Dermis blood vessel endothelial cell (primary cell): Measurements from ENCODE around the gene CD300E. TPM values are rescaled to one million over a fixed set of nuclear protein-coding genes. Genes with fewer than 3 reads are reported as not detected.
A peak's percentile ranks its signal among the peaks of the same experiment; 100 is the strongest.
"Not testable (repeated sequence)": the region's sequence is repeated elsewhere in the genome, so short reads cannot be mapped to it uniquely, and the experiment has no call there.

Experiments used
- DNase-seq: peaks from one replicate; pipeline ENCODE4 v3.0.0; 2010
- total RNA-seq: library from RNA; depleted of rRNA; stranded (reverse); fragments of >200 nt; gene quantifications from 2 replicates; pipeline ENCODE4 v1.2.3, GENCODE V29; 2014

The CD300E gene, protein sequence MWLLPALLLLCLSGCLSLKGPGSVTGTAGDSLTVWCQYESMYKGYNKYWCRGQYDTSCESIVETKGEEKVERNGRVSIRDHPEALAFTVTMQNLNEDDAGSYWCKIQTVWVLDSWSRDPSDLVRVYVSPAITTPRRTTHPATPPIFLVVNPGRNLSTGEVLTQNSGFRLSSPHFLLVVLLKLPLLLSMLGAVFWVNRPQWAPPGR
- not detected in 2 replicates for total RNA-seq

DNA sequence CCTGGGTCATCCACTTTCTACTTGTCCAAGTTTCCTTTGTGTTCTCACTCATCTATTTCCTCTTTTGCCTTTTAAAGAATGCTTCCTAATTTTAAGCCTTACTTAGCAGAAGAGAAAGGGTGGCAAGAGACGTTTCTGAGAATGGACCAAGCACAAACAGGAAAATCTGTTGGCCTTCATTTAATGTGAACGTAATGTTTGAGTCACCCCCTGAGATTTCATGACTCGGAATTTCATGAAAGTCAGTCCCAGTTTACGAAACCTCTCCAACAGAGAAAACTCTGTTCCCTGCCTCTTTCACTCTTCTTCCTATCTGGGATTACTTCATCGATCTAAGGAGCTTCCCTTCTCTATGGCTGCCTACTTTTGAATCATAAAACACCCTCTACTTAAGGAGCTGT, at the start of gene CD300E:
TSS of gene CD300E (minus strand) at position 46 of the 401 bp plus-strand sequence. CDS start 117 bp downstream, outside the sequence.
- DNase-seq: no peak

DNA sequence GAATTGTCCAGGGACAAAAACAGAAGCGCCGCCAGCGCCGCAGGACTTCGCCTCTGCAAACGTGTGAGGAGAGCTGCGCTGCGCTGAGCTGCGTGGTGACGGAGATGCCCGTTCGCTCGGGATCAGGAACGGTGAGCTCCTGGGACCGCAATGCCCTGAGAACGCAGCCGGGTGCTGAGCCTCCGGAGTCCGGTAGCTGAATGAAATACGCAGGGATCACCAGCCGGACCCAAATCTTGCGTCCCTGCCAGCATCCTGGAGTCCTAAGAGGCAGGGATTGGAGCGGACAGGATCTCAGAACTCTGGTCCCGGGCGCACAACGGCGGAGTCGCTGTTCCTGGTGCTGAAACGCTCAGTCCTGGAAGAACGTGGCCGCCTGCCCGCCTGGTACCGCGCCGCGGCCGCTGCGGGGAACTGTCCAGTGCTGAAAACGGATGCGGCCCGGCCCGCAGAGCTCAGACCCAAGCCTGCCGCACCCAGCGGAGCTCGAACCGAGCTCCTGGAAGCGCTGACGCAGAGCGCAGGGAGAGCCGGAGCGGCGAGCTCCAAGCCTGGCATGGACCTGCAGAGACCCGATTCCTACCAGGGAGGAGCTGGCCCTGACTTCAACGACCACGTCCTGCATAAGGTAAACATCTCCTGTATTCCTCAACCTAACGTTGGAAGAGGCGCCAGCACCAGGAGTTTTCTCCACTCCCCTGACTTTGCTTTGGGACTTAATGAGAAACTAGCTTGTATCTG, 47.7 kb upstream of the CD300E start:
- DNase-seq: peak; percentile 87

DNA sequence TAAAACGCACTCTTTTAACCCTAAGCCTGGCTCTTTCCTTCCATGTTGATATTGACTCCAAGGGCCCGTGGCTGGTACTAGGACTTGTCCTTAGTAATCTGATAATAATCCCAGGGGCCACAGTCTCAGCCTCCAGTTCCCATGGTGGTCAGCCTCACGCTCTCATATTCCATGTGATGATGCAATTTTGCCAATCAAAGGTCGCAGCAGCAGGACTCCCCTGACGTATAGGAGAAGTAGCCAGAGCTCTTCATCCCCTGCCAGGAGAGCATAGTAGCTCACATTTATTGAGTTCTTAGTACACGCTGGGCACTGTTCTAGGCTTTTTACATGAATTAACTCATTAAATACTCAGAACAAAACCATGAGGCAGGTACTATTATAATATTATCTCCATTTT, 46.8 kb upstream of the CD300E start:
- no peak for DNase-seq

DNA sequence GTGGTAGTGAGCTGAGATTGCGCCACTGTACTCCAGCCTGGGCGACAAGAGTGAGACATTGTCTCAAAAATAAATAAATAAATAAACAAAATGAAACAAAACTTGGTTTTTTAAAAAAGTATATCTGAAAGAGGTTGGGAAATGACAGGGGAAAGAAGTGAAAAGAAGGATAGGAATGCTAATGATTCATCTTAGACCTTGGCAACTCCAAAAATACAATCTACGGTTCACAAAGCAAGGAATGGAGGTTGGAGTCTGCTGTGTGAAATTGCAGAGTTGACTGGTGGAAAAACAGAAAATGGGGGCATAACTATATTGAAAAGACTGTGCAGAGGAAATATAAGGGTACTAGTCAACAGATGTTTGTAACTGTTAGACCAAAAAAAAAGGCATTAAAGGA, 40.0 kb upstream of the CD300E start:
- no peak for DNase-seq

DNA sequence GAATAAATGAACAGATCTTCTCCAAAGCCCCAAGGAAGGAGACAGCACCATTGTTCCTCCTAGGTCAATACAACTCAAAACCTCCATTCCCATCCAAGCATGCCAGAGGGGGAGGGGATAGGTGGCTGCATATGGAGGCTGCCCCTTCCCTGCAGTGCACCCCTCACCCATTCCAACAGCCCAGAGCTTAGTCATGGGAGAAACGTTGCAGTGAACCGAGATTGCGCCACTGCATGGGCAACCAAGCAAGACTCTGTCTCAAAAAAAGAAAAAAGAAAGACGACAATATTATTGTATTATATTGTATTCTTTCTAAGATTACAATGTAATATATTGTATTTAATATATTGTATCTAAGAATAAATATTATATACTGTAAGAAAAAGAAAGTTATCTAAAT, 36.4 kb upstream of the CD300E start:
- no peak for DNase-seq

DNA sequence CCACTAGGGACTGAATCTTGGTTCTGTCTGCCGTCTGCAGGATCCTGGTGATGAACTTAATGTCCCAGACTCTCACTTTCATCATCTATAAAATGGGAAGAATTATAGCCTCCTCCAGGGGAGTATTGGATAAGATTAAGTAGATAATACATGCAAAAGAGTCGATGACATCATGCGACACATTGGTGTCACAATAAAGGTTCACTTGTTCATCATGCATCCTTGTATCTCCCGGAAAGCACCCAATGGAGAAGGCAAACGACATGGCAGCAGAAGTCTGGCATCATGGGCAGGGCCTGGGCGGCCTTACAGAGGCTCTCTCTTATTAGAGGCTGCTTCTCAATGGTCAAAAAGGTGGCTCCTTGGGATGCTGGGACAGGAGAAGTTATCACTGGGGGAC, 35.1 kb upstream of the CD300E start:
- no peak for DNase-seq

DNA sequence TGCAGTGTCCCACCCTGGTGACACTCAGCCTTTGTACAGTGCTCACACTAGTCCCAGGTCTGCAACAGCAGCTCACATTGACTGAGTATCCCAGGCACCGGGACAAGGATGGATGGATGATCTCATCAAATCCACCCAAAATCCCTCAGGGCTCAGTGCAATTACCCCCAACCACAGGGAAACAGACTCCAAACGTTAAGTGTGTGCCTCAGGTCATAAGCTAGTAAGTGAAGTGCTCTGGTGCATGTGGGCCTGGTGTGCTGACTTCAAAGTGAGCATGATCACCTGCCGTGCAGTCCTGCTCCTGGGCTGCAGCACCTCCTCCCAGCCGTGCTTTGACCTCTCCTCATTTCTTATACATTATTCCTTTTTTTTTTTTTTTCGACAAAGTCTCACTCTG, 31.2 kb upstream of the CD300E start:
- DNase-seq: no peak

DNA sequence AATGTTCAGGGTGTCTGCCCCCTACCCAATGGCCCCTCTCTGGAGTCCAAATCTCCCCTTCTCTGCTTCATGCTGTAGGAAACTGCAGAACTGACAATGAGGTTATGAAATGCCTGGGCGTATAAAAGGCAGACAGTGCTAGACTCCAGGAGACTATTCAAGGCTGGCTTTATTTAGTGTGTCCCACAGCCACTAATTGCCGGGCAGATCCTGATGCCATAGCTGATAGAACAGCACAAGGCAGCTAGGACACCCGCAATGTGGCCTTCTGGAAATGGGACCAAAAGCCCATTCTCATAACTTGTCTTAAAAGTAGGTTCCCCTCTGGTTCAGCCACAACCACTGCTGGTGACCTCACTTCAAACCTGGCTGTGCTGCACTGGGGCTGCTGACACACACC, 28.5 kb upstream of the CD300E start:
- DNase-seq: no peak

DNA sequence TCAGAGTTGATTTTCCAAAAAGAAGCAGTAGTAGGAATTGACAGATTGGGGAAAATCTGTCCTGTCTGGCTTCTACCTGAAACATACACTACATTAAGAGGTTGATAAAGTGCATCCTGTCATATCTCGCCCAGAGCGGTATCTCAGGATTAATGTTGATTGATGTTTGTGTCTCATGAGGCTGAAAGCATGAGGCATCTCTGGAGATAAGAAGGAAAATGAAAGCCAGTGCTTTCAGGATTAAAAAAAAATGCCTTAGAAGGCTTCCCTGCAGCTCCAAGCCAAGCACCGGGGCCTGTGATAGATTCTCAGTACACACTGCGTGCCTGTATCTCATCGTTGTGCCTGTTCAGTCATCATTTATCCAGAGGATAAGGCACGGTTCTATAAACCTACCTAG, 26.4 kb upstream of the CD300E start:
- no peak for DNase-seq

DNA sequence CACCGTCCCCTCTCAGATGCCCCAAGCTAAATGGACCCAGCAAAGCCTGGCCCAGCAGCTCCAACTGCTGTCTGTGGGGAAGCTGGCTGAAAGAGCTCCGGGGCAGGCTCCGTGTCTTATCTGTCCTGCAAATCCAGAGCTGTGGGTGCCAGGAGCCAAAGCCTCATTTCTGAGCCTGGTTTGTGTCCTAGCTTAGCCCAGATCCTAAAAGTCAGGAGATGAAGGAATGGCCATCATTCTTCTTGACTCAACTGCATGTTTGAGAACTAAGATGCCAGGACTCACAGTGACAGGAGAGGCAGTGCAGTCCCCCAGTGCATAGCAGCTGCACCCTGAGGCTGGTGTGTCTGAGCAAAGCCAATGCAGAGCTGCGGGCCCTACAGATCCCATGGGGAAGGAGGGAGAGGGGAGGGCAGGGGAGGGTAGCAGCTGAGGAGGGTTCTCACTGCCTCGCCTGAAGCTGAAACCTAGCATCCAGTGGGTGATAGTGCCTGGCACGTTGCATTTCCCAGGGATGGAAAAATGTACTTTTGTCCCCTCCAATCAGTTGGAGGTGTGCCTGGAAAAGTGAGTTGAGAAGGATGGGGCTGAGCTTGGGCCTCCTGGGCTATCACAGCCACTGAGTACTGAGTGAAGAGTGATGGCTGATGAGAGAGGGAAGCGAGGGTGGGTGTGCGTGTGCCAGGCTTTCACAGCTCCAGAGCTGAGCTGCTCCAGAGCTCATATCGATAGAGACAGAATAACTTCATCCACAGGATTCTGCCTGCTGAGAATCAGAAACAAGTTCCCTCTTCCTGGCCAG, 24.5 kb upstream of the CD300E start:
- no peak for DNase-seq

DNA sequence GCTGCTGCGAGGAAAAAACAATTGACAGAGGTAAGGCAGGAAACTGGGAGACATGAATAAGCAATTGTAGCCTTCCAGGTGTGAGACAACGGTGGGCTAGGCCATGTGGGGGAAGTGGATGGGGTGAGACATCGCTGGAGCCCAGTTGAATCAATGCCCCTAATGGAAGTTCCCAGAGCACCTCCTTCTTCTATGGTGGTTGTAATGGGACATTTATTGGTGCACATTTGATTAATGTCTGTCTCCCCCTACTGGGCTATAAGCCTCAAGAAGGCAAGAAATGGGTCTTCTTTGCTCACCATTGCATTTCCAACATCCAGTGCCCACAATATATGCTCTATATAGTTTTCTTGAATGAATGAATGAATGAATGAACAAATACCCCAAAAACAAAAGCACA, 22.7 kb upstream of the CD300E start:
- peak; percentile 7 for DNase-seq

DNA sequence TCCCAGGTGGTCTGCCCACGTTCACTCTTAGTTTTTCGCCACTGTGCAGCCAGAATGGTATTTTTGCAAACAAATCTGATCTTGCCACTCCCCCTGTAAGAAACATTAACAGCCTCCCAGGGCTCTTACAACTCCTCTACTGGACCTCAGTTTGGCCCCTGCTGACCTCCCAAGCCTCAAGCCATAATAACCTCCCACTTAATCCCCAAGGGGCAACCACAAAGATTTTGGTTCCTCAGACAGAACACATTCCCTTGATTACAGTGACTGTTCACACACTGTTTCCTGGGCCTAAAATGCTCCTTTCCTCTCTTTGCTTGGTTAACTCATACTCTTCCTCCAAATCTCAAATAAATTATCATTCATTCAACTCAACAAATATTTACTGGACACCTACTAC, 21.5 kb upstream of the CD300E start:
- no peak for DNase-seq

DNA sequence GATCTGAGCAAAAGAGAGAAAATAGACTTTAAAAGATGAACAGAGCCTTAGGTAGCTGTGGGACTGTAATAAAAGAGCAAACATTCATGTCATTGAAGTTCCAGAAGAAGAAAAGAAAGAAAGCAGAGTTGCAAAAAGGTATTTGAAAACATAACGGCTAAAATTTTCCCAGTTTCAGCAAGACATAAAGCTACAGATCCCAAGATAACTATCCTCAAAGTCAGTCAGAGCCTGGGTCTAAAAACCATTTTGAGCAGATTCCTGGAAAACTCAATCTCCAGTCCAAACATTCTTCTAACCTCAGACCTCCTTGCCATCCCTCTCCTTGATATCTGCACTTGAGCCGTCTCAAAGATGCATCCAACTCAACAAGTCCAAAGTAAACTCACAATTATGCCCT, 20.9 kb upstream of the CD300E start:
- no peak for DNase-seq

DNA sequence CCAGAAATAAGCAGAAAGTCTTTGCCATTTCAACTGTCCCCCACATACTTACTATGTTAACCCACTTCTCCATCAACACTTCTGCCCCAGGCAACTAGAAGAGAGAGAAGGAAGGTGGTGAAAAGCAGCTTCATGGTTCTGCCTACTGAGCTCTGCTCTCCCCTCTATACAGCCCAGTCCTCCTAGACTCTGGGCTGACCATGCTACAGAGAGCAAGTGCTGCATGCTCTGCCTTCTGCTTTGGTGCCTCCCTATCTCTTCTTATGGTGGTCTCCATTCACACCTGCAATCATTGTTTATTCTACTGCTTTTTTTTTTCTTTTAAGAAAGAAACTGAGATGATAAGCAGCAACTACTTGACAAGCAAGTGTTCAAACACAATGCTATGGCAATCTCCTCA, 20.3 kb upstream of the CD300E start:
- DNase-seq: no peak

DNA sequence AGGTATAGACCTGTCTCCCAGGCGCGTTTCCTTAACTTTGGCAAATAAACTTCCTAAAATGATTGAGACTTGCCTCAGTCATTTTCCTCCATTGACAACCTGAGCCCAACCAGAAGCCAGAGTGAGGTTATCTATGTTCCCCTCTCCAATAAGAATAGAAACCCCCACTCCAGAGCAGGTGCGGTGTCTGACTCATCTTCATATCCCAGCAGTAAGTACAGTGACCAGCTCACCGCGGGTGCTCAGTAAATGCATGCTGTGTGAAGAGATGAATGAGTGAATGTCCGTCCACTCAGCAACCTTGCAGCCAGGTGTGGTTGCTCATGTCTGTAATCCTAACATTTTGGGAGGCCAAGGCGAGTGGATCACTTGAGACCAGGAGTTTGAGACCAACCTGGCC, 19.5 kb upstream of the CD300E start:
- DNase-seq: no peak

DNA sequence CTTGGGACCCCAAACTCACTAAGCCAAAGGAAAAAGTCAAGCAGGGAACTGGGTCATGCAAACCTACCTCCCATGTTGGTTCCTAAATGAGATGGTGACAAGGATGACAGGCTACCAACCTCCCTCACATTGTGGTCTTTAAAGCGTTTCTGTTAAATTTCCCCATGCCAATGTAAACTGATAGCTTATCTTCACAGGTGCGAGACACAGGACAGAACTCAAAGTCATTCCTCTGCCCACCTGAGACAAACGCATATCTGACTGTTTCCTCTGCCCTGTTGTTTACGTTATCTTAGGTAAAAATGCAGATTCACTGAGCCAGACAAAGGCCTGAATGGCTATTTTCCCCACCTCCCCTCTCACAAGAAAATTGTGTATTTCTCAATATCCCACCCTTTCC, 19.0 kb upstream of the CD300E start:
- DNase-seq: no peak

DNA sequence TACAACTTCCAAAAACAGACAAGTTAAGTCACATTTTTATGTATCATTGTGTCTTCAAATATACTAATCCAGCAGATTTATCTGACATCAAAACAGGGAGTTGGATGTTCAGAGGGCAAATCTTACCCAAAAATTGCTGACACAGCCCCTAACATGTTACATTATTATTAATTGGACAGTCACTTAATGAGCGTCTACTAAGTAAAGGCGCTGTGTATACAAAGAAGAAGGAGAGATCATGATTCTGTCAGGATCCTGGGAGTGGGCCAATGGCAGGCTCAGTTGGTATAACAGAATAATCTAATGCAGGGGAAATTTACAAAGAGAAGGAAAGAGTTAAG, 18.4 kb upstream of the CD300E start:
- no peak for DNase-seq

DNA sequence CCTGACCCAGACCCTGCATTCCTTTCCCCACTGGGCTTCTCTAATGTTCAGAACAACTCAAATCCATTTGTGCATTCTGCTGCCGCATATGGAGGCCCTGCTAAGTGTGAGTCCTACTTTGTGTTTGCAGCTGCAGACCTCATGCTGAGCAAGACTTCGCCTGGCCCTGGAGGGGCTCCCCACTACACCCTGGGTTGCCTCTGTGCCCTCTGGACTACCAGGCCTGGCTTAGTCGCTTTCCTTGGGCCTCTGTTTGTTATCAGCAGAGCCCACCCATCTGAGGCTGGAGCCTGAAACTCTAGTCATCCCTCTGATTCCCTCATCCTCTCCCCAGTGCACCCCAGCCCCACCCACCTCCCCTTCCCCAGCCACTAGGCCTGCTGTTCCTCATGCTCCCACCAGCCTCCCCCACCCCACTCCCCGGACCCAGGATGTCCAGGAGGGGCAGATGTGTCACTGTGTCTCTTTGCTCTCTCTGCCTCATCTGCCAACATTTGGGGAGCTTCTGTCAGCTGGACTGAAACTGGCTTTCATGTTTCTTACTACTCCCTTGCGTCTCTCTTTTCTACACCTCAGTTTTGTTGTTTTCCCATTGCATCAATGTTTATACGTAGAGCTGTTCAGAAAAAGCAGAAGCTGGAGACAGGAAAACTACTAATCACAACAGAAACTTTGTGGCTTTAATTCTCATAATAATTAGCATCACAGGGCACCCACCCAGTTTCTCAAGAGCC, 17.9 kb upstream of the CD300E start:
- no peak for DNase-seq

DNA sequence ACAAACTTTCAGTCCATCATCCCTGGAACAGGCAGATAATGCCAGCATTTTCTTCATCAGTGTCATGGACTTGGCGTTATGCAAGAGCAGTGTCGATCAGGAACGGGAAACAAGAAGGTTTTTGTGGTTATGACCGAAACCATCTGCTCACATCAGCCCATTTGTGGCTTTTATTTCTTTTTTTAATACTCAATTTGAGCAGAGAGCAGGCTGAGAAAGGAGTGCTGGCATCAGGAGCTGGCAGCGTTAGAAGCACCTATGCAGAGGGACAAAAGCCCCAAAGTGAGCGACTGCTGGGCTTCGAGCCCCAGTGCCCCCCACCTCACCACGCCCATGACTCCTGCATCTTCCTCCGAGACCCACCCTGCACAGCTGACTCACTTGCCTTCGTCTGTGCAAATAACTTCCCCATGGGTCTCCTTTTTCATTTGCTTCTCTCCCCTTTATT, 16.2 kb upstream of the CD300E start:
- DNase-seq: no peak

DNA sequence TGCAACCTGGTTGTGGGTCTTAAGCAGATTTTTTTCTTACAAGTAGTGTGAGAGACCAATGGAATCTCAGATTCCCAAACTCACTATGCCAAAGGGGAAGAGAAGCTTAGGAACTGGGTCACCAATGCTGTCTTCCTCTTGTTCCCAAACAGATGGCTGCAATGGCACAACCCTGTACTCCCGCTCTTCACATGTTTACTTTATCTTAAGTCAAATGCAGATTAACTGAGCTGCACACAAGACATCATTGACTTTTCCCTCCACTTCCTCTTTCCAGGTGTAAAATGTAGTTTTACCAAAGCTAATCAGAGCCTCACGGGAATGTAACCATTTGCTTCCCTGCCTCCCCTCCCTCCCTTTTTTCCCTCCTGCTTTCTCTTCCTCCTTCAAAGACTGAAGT, 14.4 kb upstream of the CD300E start:
- no peak for DNase-seq

DNA sequence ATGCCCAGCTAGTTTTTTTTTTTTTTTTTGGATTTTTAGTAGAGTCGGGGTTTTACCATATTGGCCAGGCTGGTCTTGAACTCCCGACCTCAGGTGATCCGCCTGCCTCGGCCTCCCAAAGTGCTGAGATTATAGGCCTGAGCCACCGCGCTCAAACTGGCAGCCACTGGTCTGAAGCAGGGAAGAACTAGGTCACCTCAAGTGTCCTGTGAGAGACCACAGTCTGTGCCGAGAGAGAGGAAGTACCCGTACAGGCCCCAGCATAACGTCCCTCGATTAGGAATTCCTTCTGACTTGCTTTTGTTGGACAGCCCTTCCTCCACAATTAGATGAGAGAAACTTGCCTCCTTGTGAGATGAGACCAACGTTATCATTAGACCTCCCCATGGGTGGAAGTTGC, 13.7 kb upstream of the CD300E start:
- no peak for DNase-seq

DNA sequence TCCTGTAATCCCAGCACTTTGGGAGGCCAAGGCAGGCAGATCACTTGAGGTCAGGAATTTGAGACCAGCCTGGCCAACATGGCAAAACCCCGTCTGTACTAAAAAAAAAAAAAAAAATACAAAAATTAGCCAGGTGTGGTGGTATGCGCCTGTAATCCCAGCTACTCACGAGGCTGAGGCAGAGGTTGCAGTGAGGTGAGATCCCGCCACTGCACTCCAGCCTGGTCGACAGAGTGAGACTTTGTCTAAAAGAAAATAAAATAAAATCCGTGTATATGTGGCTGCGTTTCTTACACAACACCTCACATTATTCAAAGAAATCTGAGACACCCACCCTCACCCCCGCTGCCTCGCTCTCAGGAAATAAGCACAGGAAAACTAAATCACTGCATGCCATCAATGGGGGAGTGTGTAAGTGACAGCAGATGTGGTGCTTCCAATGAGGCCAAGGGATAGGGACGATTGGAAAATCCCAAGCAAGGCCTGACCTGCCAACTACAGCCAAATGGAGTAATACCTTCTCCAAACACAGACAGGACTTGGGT, 13.1 kb upstream of the CD300E start:
- not testable (repeated sequence) for DNase-seq

DNA sequence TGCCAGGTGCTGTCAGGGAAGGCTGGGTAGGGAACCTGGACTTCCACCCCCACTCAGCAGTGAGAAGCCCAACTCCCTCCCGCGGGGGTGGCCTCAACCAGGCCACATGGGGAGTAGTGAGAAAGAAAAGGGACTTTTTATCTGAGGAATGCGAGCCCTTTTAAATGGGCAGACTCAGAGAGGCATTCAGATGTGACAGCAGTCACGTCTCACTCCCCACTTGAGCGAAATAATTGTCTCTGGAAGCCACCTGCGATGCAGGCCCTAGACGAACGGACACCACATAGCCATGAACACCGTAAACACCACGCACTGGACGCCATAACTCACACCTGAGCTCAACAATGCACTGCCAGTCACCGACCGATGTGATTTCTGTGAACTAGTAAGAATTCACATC, 11.9 kb upstream of the CD300E start:
- DNase-seq: no peak
